K562 (cell line): ENCODE results near the gene TMPRSS9. TPM values are rescaled to one million over a fixed set of nuclear protein-coding genes. Genes with fewer than 3 reads are reported as not detected.

Source experiments
- CBX2 ChIP-seq: fragments of 200-600 bp; sonication (generic); IDR thresholded peaks from one replicate; pipeline ENCODE4 v1.6.1; 2012; ENCODE audit warnings: mild to moderate bottlenecking, low read length, inconsistent platforms; ENCODE audit not compliant: insufficient read depth, poor library complexity, severe bottlenecking
- CCAR2 ChIP-seq: fragments of 200-400 bp; formaldehyde crosslinking; IDR thresholded peaks from 2 replicates; pipeline ENCODE4 v1.6.1; 2017; ENCODE audit warnings: mild to moderate bottlenecking, low read depth, low read length
- KAT7 ChIP-seq: sonication (generic); formaldehyde crosslinking; IDR thresholded peaks from 2 replicates; pipeline ENCODE4 v1.8.0; 2022; ENCODE audit warnings: missing genetic modification reagents, mild to moderate bottlenecking, borderline replicate concordance
- KDM5B ChIP-seq: fragments of 200-600 bp; sonication (generic); IDR thresholded peaks from 2 replicates; pipeline ENCODE4 v1.6.1; 2012; ENCODE audit warnings: low read depth, mild to moderate bottlenecking, moderate library complexity, low read length, control low read depth, inconsistent platforms; ENCODE audit not compliant: insufficient replicate concordance
- MAFG ChIP-seq: fragments of 450-650 bp; conservative IDR thresholded peaks from 2 replicates; pipeline ENCODE4 v1.6.1; 2016; ENCODE audit warnings: missing genetic modification characterization, missing compliant biosample characterization
- MCM7 ChIP-seq, 2 experiments: fragments of 450-650 bp; IDR thresholded peaks; 2 replicates each; pipeline ENCODE4 v1.6.1; 2016 to 2018
- NCOR1 ChIP-seq: fragments of 450-650 bp; IDR thresholded peaks from 2 replicates; pipeline ENCODE4 v1.6.1; 2016; ENCODE audit warnings: mild to moderate bottlenecking, moderate library complexity
- RAD21 ChIP-seq, 2 experiments: fragments of 250-450 bp in 1 of 2; fragments of 450-650 bp in 1 of 2; sonication (Bioruptor Pico) in 1 of 2; formaldehyde crosslinking in 1 of 2; IDR thresholded peaks in 1 of 2; conservative IDR thresholded peaks in 1 of 2; 2 replicates each; pipeline versions ENCODE4 v1.4.0 to v1.8.0; 2020 to 2022; ENCODE audit warnings: mild to moderate bottlenecking in 2 of 2, moderate library complexity in 1 of 2
- SMARCA5 ChIP-seq: fragments of 450-650 bp; IDR thresholded peaks from 2 replicates; pipeline ENCODE4 v1.6.1; 2016
- TCF15 ChIP-seq: fragments of 250-450 bp; sonication (Bioruptor Pico); IDR thresholded peaks from 2 replicates; pipeline ENCODE4 v1.8.0; 2022; ENCODE audit warnings: moderate library complexity, mild to moderate bottlenecking, inconsistent platforms
- XRCC3 ChIP-seq: fragments of 450-650 bp; IDR thresholded peaks from 2 replicates; pipeline ENCODE4 v1.6.1; 2017; ENCODE audit warnings: mild to moderate bottlenecking, moderate library complexity
- ZNF12 ChIP-seq: sonication (generic); formaldehyde crosslinking; IDR thresholded peaks from 2 replicates; pipeline ENCODE4 v1.4.0; 2020; ENCODE audit warnings: mild to moderate bottlenecking, missing genetic modification reagents
- ZNF347 ChIP-seq: fragments of 450-650 bp; formaldehyde crosslinking; IDR thresholded peaks from 2 replicates; pipeline ENCODE4 v1.4.0; 2020; ENCODE audit warnings: low read depth, mild to moderate bottlenecking, moderate library complexity
- ZNF77 ChIP-seq: fragments of 250-450 bp; sonication (Bioruptor Pico); IDR thresholded peaks from 2 replicates; pipeline ENCODE4 v1.5.0; 2020
- ZNF780A ChIP-seq: fragments of 250-450 bp; sonication (Bioruptor Pico); IDR thresholded peaks from 2 replicates; pipeline ENCODE4 v1.5.0; 2021; ENCODE audit warnings: mild to moderate bottlenecking
- polyA plus RNA-seq, 8 experiments: library from polyadenylated mRNA; depleted of rRNA in 4 of 8; stranded (reverse) in 5 of 8; unstranded in 3 of 8; fragments of >200 nt; fragmentation: Nextera tagmentation in 2 of 8; fragmentation: Illumina TruSeq in 1 of 8; extraction: Ambion mirVana in 2 of 8; extraction: Trizol in 1 of 8; gene quantifications; 2 replicates each; pipeline versions ENCODE4 v1.2.1 to v1.2.3, GENCODE V29; 2011 to 2014; ENCODE audit warnings: inconsistent platforms in 1 of 8, missing spikeins in 1 of 8
- total RNA-seq, 7 experiments: library from RNA; depleted of rRNA in 6 of 7; stranded (reverse); fragments of >200 nt in 6 of 7; fragmentation: Illumina TruSeq in 2 of 7; extraction: Trizol in 2 of 7; gene quantifications; 2 replicates each; pipeline versions ENCODE4 v1.2.1 to v1.2.3, GENCODE V29; 2011 to 2021; ENCODE audit warnings: low replicate concordance in 1 of 7
- TF ChIP-seq, protein P1 (sequence below): fragments of 200-600 bp; sonication (generic); IDR thresholded peaks from one replicate; pipeline ENCODE4 v1.6.1; 2012; ENCODE audit warnings: mild to moderate bottlenecking, low read depth, low read length, inconsistent platforms

The TMPRSS9 gene
- total and polyA plus RNA-seq, 9 of the 15 experiments (the other 6 are each of a cell fraction or from before 2014, with no cell fraction given) = 0.01 to 0.03 TPM; not detected in 7

DNA sequence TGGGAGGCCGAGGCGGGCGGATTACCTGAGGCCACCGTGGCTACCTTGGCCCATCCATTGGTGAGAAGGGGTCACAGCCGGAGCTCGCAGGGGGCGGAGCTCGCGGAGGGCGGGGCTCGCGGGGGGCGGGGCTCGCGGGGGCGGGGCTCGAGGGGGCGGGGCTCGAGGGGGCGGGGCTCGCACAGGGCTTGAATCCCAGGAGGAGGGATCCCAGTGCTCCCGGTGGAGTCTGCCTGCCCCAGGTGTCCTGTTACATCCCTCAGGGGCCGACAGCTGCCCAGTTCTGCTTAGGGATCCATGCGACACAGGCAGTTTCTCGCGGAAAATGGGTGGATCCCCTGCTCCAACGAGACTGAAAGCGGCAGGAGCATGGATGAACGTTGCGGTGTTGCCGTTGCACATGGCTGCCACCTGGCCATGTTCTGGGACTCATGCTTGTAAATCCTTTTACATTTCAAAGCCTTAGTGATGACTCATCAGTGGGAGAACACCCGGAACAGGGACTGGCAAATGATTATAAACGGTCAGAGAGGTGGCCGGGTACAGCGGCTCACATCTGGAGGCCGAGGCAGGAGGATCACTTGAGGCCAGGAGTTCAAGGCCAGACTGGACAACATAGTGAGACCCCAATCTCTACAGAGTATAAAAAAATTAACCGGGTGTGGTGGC is 25.1 kb downstream of the TMPRSS9 start (continued):
- TF ChIP-seq KDM5B = peak; percentile 54
- TF ChIP-seq, protein P1, sequence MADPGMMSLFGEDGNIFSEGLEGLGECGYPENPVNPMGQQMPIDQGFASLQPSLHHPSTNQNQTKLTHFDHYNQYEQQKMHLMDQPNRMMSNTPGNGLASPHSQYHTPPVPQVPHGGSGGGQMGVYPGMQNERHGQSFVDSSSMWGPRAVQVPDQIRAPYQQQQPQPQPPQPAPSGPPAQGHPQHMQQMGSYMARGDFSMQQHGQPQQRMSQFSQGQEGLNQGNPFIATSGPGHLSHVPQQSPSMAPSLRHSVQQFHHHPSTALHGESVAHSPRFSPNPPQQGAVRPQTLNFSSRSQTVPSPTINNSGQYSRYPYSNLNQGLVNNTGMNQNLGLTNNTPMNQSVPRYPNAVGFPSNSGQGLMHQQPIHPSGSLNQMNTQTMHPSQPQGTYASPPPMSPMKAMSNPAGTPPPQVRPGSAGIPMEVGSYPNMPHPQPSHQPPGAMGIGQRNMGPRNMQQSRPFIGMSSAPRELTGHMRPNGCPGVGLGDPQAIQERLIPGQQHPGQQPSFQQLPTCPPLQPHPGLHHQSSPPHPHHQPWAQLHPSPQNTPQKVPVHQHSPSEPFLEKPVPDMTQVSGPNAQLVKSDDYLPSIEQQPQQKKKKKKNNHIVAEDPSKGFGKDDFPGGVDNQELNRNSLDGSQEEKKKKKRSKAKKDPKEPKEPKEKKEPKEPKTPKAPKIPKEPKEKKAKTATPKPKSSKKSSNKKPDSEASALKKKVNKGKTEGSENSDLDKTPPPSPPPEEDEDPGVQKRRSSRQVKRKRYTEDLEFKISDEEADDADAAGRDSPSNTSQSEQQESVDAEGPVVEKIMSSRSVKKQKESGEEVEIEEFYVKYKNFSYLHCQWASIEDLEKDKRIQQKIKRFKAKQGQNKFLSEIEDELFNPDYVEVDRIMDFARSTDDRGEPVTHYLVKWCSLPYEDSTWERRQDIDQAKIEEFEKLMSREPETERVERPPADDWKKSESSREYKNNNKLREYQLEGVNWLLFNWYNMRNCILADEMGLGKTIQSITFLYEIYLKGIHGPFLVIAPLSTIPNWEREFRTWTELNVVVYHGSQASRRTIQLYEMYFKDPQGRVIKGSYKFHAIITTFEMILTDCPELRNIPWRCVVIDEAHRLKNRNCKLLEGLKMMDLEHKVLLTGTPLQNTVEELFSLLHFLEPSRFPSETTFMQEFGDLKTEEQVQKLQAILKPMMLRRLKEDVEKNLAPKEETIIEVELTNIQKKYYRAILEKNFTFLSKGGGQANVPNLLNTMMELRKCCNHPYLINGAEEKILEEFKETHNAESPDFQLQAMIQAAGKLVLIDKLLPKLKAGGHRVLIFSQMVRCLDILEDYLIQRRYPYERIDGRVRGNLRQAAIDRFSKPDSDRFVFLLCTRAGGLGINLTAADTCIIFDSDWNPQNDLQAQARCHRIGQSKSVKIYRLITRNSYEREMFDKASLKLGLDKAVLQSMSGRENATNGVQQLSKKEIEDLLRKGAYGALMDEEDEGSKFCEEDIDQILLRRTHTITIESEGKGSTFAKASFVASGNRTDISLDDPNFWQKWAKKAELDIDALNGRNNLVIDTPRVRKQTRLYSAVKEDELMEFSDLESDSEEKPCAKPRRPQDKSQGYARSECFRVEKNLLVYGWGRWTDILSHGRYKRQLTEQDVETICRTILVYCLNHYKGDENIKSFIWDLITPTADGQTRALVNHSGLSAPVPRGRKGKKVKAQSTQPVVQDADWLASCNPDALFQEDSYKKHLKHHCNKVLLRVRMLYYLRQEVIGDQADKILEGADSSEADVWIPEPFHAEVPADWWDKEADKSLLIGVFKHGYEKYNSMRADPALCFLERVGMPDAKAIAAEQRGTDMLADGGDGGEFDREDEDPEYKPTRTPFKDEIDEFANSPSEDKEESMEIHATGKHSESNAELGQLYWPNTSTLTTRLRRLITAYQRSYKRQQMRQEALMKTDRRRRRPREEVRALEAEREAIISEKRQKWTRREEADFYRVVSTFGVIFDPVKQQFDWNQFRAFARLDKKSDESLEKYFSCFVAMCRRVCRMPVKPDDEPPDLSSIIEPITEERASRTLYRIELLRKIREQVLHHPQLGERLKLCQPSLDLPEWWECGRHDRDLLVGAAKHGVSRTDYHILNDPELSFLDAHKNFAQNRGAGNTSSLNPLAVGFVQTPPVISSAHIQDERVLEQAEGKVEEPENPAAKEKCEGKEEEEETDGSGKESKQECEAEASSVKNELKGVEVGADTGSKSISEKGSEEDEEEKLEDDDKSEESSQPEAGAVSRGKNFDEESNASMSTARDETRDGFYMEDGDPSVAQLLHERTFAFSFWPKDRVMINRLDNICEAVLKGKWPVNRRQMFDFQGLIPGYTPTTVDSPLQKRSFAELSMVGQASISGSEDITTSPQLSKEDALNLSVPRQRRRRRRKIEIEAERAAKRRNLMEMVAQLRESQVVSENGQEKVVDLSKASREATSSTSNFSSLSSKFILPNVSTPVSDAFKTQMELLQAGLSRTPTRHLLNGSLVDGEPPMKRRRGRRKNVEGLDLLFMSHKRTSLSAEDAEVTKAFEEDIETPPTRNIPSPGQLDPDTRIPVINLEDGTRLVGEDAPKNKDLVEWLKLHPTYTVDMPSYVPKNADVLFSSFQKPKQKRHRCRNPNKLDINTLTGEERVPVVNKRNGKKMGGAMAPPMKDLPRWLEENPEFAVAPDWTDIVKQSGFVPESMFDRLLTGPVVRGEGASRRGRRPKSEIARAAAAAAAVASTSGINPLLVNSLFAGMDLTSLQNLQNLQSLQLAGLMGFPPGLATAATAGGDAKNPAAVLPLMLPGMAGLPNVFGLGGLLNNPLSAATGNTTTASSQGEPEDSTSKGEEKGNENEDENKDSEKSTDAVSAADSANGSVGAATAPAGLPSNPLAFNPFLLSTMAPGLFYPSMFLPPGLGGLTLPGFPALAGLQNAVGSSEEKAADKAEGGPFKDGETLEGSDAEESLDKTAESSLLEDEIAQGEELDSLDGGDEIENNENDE = no peak
- TF ChIP-seq CCAR2 = no peak
- TF ChIP-seq MAFG (tag) = peak; percentile 51; the same call in 1 of the 2 replicates
- no peak for TF ChIP-seq TCF15 (CRISPR knock-in tag)
- TF ChIP-seq KAT7 (CRISPR knock-in tag) = no peak
- TF ChIP-seq MCM7 (IDR thresholded peaks at IDR 0.05) = no peak
- 0 out of 2 replicates have a peak, but pooled peaks have one; percentile 48 for TF ChIP-seq ZNF12 (CRISPR knock-in tag)
- no peak for TF ChIP-seq ZNF780A (CRISPR knock-in tag)
- peak; percentile 97 for TF ChIP-seq SMARCA5
- peak in 1 of 2 experiments; percentile 20; a peak in 1 of 4 replicates for TF ChIP-seq RAD21 (CRISPR knock-in tag; conservative IDR thresholded peaks at IDR 0.05 in 1 of 2, IDR thresholded peaks at IDR 0.05 in 1 of 2)
- TF ChIP-seq ZNF347 (CRISPR knock-in tag) = no peak
- TF ChIP-seq XRCC3 = no peak
- TF ChIP-seq CBX2 = no peak
- TF ChIP-seq ZNF77 = no peak
- no peak for TF ChIP-seq NCOR1
